H1 (cell line): ENCODE measurements around the gene CHD2. TPM values are rescaled to one million over a fixed set of nuclear protein-coding genes. Genes with fewer than 3 reads are reported as not detected.

Source experiments
- CTCF ChIA-PET: fragments of 300-600 bp; sonication (Branson Sonifier 250); formaldehyde crosslinking; loops from one replicate; lab custom pipeline; 2021; ENCODE audit not compliant: partially characterized antibody; lab: Charles Lee
- POLR2A ChIA-PET: fragments of 300-600 bp; sonication (Branson Sonifier 250); formaldehyde crosslinking; loops from one replicate; lab custom pipeline; 2021; ENCODE audit warnings: inconsistent platforms; ENCODE audit not compliant: partially characterized antibody; lab: Charles Lee
- DNase-seq, 2 experiments: peaks; one replicate each; pipeline versions ENCODE4 v3.0.0 to v3.0.0-alpha.2; 2010 to 2022; ENCODE audit warnings: low spot score in 2 of 2, low read depth in 1 of 2, mixed read lengths in 1 of 2
- FAIRE-seq: peaks from 2 replicates; lab custom pipeline; 2011; peaks lifted over from hg19 to GRCh38; lab: Jason Lieb, UNC
- H2AFZ ChIP-seq: 2 replicates; pipeline ENCODE4 v1.8.1; 2012; ENCODE audit warnings: low read length, inconsistent platforms
- H2AK5ac ChIP-seq: 2 replicates; pipeline ENCODE4 v1.6.1; 2013; ENCODE audit warnings: low read depth, low read length
- H2BK120ac ChIP-seq: replicated peaks from 2 replicates; pipeline ENCODE3; 2013; ENCODE audit warnings: low read depth, low read length, inconsistent platforms
- H2BK12ac ChIP-seq: 2 replicates; pipeline ENCODE4 v1.6.1; 2013; ENCODE audit warnings: low read depth, low read length
- H2BK15ac ChIP-seq: 2 replicates; pipeline ENCODE4 v1.6.1; 2013; ENCODE audit warnings: low read length
- H2BK20ac ChIP-seq: 2 replicates; pipeline ENCODE4 v1.6.1; 2013; ENCODE audit warnings: low read length
- H2BK5ac ChIP-seq: 2 replicates; pipeline ENCODE4 v1.6.1; 2013; ENCODE audit warnings: low read depth, low read length
- H3K14ac ChIP-seq: 2 replicates; pipeline ENCODE4 v1.6.1; 2013; ENCODE audit warnings: inconsistent platforms; ENCODE audit not compliant: insufficient read length
- H3K18ac ChIP-seq: 2 replicates; pipeline ENCODE4 v1.6.1; 2013; ENCODE audit warnings: low read length; ENCODE audit errors: extremely low read depth
- H3K23ac ChIP-seq: 2 replicates; pipeline ENCODE4 v1.6.1; 2013; ENCODE audit warnings: inconsistent platforms; ENCODE audit not compliant: insufficient read length
- H3K23me2 ChIP-seq: 2 replicates; pipeline ENCODE4 v1.6.1; 2013; ENCODE audit warnings: low read depth, low read length
- H3K27ac ChIP-seq: 2 replicates; pipeline ENCODE4 v1.6.1; 2011; ENCODE audit warnings: low read depth, low read length, inconsistent platforms
- H3K27me3 ChIP-seq, 4 experiments: replicated peaks in 1 of 4; 1 replicate in 1 of 4; 2 replicates in 3 of 4; pipeline versions ENCODE4 v1.6.1 to v1.8.1; 2011 to 2013; ENCODE audit warnings: low read length in 3 of 4, mild to moderate bottlenecking in 3 of 4, inconsistent platforms in 2 of 4, mixed read lengths in 2 of 4, moderate library complexity in 1 of 4; ENCODE audit not compliant: control insufficient read depth in 3 of 4, insufficient read depth in 3 of 4; ENCODE audit errors: extremely low read depth in 1 of 4
- H3K36me3 ChIP-seq, 4 experiments: 2 replicates each; pipeline versions ENCODE4 v1.6.1 to v1.8.1; 2011 to 2013; ENCODE audit warnings: mild to moderate bottlenecking in 4 of 4, low read length in 3 of 4, moderate library complexity in 2 of 4, control low read depth in 1 of 4, inconsistent platforms in 1 of 4; ENCODE audit not compliant: insufficient read depth in 4 of 4, control insufficient read depth in 2 of 4
- H3K4ac ChIP-seq: replicated peaks from 2 replicates; pipeline ENCODE3; 2013; ENCODE audit warnings: low read length, low read depth, mixed read lengths, inconsistent platforms; ENCODE audit not compliant: insufficient read length
- H3K4me1 ChIP-seq, 4 experiments: replicated peaks in 1 of 4; 1 replicate in 1 of 4; 2 replicates in 3 of 4; pipeline versions ENCODE4 v1.6.1 to v1.8.1; 2011 to 2013; ENCODE audit warnings: low read length in 3 of 4, inconsistent platforms in 2 of 4, mixed read lengths in 1 of 4; ENCODE audit not compliant: insufficient read depth in 4 of 4, control insufficient read depth in 3 of 4
- H3K4me2 ChIP-seq, 2 experiments: 2 replicates each; pipeline versions ENCODE4 v1.6.1 to v1.8.1; 2011 to 2013; ENCODE audit warnings: low read depth in 2 of 2, low read length in 2 of 2, control low read depth in 1 of 2, inconsistent platforms in 1 of 2, mild to moderate bottlenecking in 1 of 2; ENCODE audit not compliant: insufficient read depth in 1 of 2
- H3K4me3 ChIP-seq, 4 experiments: fragments of 200-600, 300-600 bp in 1 of 4; sonication (generic), shearing (Covaris generic), sonication (Bioruptor Twin) in 1 of 4; 2 replicates each; pipeline versions ENCODE4 v1.5.1 to v1.8.1; 2011 to 2016; ENCODE audit warnings: low read length in 4 of 4, low read depth in 3 of 4, control low read depth in 2 of 4, inconsistent platforms in 2 of 4, mild to moderate bottlenecking in 2 of 4, mixed read lengths in 1 of 4, moderate library complexity in 1 of 4; ENCODE audit not compliant: insufficient read depth in 2 of 4; ENCODE audit errors: extremely low read depth in 1 of 4
- H3K56ac ChIP-seq: replicated peaks from 2 replicates; pipeline ENCODE3; 2013; ENCODE audit warnings: low read depth, mild to moderate bottlenecking, mixed read lengths, low read length, inconsistent platforms; ENCODE audit not compliant: insufficient read length
- H3K79me1 ChIP-seq: 2 replicates; pipeline ENCODE4 v1.6.1; 2013; ENCODE audit warnings: low read depth, low read length, control low read depth
- H3K79me2 ChIP-seq, 2 experiments: 2 replicates each; pipeline versions ENCODE4 v1.6.1 to v1.8.1; 2012 to 2013; ENCODE audit warnings: low read length in 2 of 2, mild to moderate bottlenecking in 2 of 2, inconsistent platforms in 1 of 2; ENCODE audit not compliant: insufficient read depth in 2 of 2, control insufficient read depth in 1 of 2
- H3K9ac ChIP-seq, 4 experiments: replicated peaks in 1 of 4; 1 replicate in 1 of 4; 2 replicates in 3 of 4; pipeline versions ENCODE4 v1.6.1 to v1.8.1; 2011 to 2013; ENCODE audit warnings: low read depth in 3 of 4, low read length in 3 of 4, control low read depth in 2 of 4, mild to moderate bottlenecking in 2 of 4, moderate library complexity in 2 of 4, inconsistent platforms in 1 of 4; ENCODE audit errors: extremely low read depth in 1 of 4
- H3K9me3 ChIP-seq, 2 experiments: 2 replicates each; pipeline versions ENCODE4 v1.6.1 to v1.8.1; 2012 to 2013; ENCODE audit warnings: mild to moderate bottlenecking in 2 of 2, moderate library complexity in 2 of 2, control low read depth in 1 of 2, inconsistent platforms in 1 of 2, low read depth in 1 of 2, low read length in 1 of 2, mixed read lengths in 1 of 2; ENCODE audit not compliant: insufficient read depth in 2 of 2
- H4K20me1 ChIP-seq, 2 experiments: replicated peaks in 1 of 2; 2 replicates each; pipeline versions ENCODE3 to v1.8.1; 2011 to 2013; ENCODE audit warnings: inconsistent platforms in 2 of 2, low read length in 2 of 2, mild to moderate bottlenecking in 1 of 2; ENCODE audit not compliant: insufficient read depth in 2 of 2, control insufficient read depth in 1 of 2
- H4K5ac ChIP-seq: 2 replicates; pipeline ENCODE4 v1.6.1; 2013; ENCODE audit warnings: low read length, low read depth, mixed read lengths, inconsistent platforms; ENCODE audit not compliant: insufficient read length
- H4K8ac ChIP-seq: 2 replicates; pipeline ENCODE4 v1.8.0; 2013; ENCODE audit warnings: mild to moderate bottlenecking, moderate library complexity, low read length, inconsistent platforms; ENCODE audit not compliant: insufficient read depth; ENCODE audit errors: extremely low read depth
- H4K91ac ChIP-seq: replicated peaks from 2 replicates; pipeline ENCODE3; 2013; ENCODE audit warnings: low read length, mixed read lengths, inconsistent platforms; ENCODE audit not compliant: insufficient read length
- CHD1 ChIP-seq: IDR thresholded peaks from 2 replicates; pipeline ENCODE4 v1.6.1; 2012; ENCODE audit warnings: low read depth, low read length, improper control_type of control experiment
- WGBS, 2 experiments: shearing (Covaris generic) in 1 of 2; methylation state at CpG; one replicate each; pipeline versions ENCODE4 v1.1.6 to v1.1.7; 2013 to 2015; ENCODE audit warnings: low lambda C conversion rate in 2 of 2, mixed read lengths in 2 of 2, inconsistent platforms in 1 of 2, low coverage in 1 of 2, missing lambda C conversion rate in 1 of 2; ENCODE audit not compliant: insufficient replicate concordance in 2 of 2, insufficient coverage in 1 of 2, insufficient read length in 1 of 2; ENCODE audit errors: extremely low coverage in 1 of 2, missing lambda C conversion rate in 1 of 2; 5-methylcytosine and 5-hydroxymethylcytosine counted together
- polyA plus RNA-seq, 7 experiments: library from polyadenylated mRNA; depleted of rRNA in 3 of 7; stranded (reverse) in 5 of 7; unstranded in 2 of 7; fragments of >200 nt in 5 of 7; fragments of 200-250 nt in 2 of 7; gene quantifications; 1 replicate in 5 of 7; 2 replicates in 1 of 7; 4 replicates in 1 of 7; pipeline versions ENCODE4 v1.2.1 to v1.2.3, GENCODE V29; 2011 to 2013; ENCODE audit warnings: missing spikeins in 2 of 7, mixed read lengths in 2 of 7
- total RNA-seq: library from RNA; stranded (reverse); fragmentation: NEBNext Ultra II Directional; extraction: Animal tissue kit (Norgen Biotek cat#: 25700); gene quantifications from 2 replicates; pipeline ENCODE4 v1.2.1, GENCODE V29; 2021

The CHD2 gene
- total and polyA plus RNA-seq, 2 of the 8 experiments (the other 6 are each of a cell fraction or from before 2014, with no cell fraction given), result 28.8 to 70.0 TPM

- Histone ChIP-seq H4K20me1 (no peaks in the 10 kb centered on the region), H3K4me3 (no peak overlapping the region), H4K91ac (no peak overlapping the region), H3K23me2 (no peaks in the 10 kb centered on the region), H2AFZ (no peak overlapping the region), H3K23ac (no peak overlapping the region), H3K4me2 (no peak overlapping the region), H2AK5ac (no peak overlapping the region), H3K56ac (no peak overlapping the region), H4K5ac (no peak overlapping the region), H3K9ac (no peak overlapping the region), H3K14ac (no peak overlapping the region), H2BK20ac (no peak overlapping the region), H3K27me3 (no peaks in the 10 kb centered on the region; a peak in 1 of 7 replicates), H3K18ac (no peak overlapping the region), H3K4me1 (no peaks in the 10 kb centered on the region), H3K79me1 (no peaks in the 10 kb centered on the region), H3K27ac (no peak overlapping the region), H2BK120ac (no peak overlapping the region), H4K8ac (no peak overlapping the region), H3K36me3 (no peaks in the 10 kb centered on the region), H3K79me2 (no peaks in the 10 kb centered on the region), H3K4ac (no peak overlapping the region), H2BK12ac (no peak overlapping the region), H2BK15ac (no peak overlapping the region), H3K9me3 (0 out of 4 replicates have a peak, but pooled peaks cover 0 to 2% of the 10 kb centered on the region in 2 experiments), H2BK5ac (no peak overlapping the region)
- no peak for DNase-seq
- FAIRE-seq, result no peak
- 90% methylated on average over 1 of the region's 1 CpG; no CpG with 5 or more reads in 1 of the 2 experiments for WGBS, 2 experiments
- ChIA-PET POLR2A (interaction anchor here (1.7 kb wide), 1 partner anchor 9 kb away, joined by 4 read pairs; no protein-coding TSS in a partner anchor), CTCF (interaction anchor here (1.0 kb wide), 1 partner anchor 65 kb away, joined by 4 read pairs; no protein-coding TSS in a partner anchor)
- TF ChIP-seq CHD1, result no peak
These were observed 38.4 kb upstream of the CHD2 start for GRCh38 chr15:92861742-92862141.
